Measurements from ENCODE around the gene CD7.

CD7 gene

GRCh38 chr17:82328141-82328993 is 11.0 kb upstream of the CD7 start:
- DNase-seq = no peak

DNA sequence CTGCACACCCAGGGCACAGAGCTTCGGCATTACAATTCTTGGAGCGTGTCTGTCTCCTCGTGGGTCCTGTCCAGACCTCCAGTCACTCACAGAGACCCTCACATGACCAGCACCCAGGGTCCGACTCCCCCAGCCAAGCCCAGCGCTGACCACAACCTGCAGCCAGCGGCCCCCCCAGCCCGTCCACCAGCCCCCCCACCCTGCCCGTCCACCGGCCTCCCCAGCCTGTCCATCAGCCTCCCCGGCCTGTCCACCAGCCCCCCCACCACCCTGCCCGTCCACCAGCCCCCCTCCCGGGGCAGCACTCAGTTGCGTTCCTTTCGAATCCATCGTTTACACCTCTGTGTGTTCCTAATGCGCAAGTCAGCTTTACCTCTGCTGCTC is 10.3 kb upstream of the CD7 start:
- DNase-seq = no peak

DNA sequence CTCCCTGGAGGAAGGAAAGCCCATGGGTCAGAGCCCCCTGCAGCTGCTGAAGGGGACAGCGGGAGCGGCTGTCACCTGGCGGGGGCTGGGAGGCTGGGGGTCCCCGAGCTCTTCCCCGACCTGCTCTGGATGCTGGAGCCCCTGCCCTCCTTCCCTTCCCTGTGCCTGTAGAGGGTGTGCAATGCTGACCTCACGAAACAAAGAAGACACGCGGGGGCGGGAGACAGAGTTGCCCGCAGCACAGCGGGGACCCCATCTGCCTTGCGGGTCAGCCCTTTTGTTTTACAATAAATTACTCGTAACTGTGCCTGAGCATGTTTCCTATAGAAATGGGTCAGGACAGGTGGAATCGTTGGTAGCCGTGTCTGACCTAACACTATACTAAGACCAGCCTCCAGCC is 9.9 kb upstream of the CD7 start:
- no peak for DNase-seq

DNA sequence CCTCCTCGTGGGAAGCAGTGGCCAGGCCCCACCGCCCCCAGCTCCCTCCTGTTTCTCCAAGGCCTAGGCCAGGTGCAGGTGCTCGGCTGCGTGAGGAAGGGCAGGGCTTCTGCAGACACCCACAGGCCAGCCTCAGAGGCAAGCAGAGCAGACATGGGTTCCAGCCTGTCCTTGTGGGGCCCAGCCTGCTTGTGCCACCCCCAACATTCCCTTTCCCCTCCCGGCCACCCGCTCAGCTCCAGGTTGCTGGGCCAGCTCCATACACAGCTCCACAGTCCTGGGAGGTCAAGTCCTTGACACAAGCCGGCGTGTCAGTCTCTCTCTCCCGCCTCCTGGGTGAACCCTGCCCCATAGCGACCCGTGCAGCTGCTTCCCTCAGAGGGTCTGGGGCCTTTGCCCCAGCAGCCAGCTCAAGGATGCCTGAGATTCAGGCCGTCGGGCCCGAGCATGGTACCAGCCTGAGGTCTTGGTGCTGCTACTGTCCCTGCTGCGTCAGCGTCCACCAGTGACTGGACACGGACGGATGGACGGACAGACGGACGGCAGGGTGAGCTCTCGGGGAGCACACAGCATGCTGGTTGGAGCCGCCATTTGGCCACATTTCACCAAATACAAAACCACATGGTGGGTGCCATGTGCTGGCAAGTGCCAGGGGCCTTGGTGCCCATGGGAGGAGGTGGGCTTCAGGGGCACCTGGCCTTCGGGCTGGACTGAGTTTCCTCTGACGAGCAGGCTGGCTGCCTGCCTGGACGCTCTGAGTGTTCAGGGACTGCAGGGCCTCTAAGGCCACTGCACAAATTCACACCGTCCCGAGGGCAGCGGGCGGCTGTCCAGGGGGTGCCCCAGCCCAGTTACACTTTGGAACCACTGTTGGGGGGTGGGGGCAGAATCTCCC is 8.1 kb upstream of the CD7 start:
- no peak for DNase-seq

GRCh38 chr17:82324566-82325285 is 7.3 kb upstream of the CD7 start:
- no peak for DNase-seq

DNA sequence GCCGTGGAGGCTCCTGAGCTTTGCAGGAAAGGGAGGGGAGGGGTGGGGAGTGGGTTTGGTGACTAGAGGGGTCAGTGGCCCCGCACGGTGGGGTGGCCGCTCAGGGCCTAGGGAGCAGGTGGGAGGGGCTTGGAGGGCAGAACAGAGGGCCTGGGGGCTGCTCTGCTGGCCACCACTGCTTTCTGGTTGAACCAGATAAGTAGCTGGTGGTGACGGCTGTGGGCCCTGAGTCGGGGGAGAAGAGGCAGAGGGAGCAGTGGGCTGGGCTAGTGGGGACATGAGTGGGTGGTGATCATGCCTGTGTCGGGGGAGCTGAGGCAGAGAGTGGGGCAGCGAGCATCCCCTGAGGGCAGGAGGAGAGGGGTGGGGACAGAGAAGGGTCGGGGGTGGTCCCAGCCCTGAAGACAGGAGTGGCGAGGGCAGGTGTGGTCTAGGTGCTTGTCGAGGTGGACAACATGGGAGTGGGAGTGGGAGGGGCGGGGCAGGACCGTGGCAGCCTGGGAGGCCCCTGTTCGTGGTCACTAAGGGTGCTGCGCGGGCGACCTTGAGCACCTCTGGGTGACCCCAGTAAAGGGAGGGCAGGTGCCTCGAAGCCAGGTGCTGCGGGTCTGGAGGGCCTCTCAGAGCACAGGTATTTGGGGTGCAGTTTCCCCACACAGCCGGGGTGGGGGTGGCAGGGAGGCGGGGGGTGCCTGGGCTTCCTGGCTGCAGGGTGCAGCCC is 6.3 kb upstream of the CD7 start:
- DNase-seq = no peak

GRCh38 chr17:82322526-82323453 is 5.4 kb upstream of the CD7 start:
- no peak for DNase-seq

DNA sequence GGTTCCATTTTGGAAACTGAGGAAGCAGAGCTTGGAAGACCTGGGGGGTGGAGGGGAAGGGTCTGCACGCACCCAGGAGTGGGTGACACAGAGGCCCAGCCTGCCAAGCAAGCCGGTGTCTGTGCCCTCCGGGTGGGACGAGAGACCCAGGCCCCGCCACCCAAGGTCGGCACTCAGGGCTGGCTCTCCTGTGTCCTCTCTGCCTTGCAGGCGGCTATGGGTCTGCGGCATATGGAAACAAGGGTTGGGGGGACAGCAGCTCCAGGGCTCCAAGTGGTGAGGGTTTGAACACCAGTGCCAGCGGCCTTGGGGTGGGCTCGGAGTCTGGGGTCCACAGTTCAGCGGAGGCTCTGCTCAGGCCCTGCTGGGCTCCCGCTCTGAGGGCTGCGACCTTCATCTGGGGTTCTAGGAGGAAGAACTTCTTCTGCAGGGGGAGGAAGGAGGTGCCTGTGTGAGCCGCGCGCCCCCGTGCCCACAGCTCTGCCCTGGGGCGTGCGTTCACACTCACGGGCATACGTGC is 4.6 kb upstream of the CD7 start:
- no peak for DNase-seq

DNA sequence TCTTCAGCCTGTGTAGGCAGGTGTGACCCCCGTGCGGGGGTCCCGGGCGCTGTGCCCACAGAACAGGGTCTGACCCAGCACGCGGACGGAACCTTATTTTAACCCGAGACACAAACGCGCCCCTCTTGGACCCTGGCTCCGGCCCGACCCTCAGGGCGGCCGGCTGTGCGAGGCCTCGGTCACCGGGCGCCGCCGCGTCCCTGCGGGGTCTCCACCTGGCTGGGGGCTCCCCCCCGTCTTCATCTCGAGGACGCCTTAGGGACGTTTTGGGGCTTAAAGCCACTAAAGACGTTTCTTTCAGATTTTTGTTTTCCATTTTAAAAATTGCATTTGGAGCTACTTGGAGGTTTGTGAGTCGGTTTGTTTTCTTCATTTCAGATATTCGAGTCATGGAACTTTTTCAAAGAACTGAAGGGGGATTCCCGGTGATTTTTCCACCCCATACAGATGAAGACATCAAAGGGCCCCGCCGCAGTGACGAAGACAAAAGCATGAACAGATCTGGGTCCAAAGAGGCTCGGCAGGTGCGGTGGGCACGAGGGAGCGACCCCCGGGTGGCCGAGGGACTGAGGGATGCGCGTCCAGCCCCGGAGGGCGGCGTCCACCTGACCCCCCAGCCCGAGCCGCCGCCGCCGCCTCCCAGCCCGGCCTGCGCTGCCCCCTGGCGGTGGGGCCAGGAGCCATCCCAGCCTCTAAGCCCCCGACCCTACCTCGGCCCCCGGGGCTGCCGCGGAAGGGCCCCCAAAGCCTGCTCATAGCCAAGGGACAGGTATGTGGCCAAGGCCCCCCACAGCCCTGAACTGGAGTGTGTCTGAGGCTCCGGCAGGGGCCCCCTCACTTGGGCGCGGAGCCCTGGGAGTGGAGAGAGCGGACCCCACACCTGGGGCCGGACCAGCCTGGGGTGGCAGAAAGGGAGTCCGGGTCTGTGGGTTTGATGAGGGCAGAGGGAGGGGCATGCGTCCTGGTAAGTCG is 3.8 kb upstream of the CD7 start:
- no peak for DNase-seq

DNA sequence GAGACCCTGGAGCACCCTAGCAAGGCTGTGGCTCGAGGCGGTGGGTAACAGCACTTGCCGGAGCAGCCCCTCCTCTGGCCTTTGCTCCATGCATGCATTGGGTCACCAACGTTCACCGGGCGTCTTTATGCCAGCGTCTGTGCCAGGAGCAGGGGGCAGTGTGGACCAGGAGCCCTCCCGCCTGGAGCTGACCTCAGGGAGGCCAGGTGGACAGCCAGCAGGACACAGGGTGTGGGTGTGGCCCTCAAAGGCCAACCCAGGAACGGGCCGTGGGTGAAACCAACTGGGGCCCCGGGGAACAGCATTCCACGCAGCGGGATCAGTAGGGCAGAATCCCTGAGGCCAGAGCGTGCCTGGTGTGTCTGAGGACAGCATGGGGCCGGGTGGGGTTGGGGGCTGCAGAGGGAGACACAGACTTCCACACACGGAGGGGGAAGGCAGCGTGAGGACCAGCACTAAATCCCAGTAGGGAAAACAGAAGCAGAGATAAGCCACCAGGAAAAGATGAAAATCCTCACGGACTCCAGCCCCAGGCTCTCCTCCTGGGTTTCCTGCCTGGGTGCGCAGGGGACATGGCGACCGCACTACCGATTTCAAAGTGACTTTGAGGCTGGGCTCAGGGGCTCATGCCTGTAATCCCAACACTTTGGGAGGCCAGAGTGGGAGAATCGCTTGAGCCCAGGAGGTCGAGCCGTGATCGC is 2.9 kb upstream of the CD7 start:
- DNase-seq = no peak

DNA sequence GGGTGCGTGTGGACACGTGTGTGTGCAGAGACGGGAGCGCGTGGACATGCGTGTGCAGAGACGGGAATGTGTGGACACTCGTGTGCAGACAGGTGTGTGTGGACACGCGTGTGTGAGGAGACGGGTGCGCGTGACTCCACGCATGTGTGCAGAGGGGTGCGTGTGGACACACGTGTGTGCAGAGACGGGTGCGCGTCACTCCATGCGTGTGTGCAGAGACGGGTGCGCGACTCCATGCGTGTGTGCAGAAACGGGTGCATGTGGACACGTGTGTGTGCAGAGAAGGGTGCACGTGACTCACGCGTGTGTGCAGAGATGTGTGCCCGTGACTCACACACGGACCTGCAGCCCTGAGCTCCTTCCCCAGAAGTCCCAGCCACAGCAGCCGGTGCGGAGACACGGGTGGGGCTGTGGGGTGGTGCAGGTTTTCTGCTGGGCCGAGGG is 2.2 kb upstream of the CD7 start:
- DNase-seq = no peak

- DNase-seq = no peak
Observed at GRCh38 chr17:82318772-82319606, 1.6 kb upstream of the CD7 start.

DNA sequence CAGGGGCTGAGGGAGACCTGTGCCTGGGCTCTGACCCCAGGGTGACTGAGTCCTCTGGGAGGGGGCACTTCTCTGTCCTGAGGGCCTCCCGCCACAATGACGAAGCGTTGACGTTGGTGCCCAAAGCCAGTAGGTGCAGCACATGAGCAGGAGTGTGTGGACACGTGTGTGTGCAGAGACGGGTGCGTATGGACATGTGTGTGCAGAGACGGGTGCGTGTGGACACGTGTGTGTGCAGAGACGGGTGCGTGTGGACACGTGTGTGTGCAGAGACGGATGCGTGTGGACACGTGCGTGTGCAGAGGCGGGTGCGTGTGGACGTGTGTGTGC is 726 bp upstream of the CD7 start:
- DNase-seq = no peak

DNA sequence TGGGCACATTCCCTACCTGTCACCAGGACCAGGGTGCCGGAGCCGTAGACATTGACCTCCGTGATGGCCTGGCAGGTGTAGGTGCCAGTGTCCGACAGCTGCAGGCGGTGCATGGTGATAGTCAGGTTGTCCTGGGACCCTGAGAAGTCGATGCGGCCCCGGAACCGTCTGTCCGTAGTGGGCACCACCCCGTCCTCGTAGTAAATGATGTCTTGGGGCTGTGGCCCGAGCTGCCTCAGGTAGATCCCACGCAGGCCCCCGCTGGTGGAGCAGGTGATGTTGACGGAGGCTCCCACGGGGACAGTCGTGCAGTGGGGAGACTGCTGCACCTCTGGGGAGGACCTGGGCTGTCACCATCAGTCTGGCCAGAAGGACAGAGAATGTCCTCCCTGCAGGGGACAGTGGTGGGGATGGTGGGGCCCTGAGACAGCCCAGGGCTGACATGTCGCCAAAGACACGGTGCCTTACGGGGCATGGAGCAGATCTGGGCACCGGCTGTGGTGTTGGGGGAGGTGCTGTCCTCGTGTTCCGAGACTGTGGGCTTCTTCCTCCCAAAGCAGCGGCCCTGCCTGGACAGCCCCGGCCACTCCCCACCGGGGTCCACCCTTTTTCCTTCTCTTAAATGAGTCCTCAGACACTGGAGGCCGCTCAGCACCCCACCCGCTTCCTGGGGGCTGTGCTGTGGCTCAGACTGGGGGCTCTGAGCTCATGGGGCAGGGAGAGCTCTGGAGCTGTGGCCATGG is 586 bp downstream of the CD7 start:
- no peak for DNase-seq

- DNase-seq = no peak
Observed at GRCh38 chr17:82315703-82316358, 1.6 kb downstream of the CD7 start.

DNA sequence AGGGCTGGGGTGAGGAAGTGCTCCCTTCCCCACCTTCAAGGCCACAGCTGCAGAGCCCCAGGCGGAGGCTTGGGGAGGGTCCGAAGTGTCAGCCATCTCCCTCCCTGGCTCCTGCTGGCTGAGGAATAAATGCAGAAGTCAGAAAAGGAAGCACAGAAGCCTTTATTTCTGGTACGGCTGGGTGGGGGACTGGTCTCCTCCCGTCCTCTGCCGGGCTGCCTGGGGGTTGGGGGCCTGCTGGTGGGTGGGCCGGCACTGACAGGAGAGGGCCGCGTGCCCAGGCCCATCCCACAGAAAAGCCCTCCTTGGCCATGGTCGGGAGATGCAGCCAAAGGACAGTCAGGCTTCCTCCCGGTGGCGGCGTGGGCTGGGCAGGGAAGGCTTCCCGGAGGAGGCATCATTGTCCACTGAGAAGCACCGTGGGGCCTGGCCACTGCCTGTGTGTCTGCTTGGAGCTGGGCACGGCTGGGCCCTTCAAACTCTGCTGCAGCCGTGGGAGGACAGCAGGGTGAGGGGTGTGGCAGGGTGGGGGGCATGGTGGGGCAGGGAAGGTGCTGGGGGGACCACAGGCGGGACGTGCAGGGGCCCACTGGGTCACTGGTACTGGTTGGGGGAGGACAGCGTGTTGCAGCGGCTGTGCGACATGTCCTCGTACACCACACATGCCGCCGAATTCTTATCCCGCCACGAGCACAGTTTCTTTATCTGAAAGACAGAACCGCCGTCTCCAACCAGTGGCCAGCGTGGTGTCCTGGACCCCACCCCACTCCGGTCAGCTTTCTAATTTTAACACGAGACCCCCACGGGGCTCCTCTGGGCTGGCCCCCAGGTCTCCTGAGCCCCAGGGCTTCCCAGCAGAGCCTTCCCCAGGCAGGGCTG is 2.4 kb downstream of the CD7 start:
- no peak for DNase-seq
